GM12872 (cell line): Measurements from ENCODE around the gene TNFRSF14.

Source experiments
- TF ChIP-seq, protein P1 (sequence below): IDR thresholded peaks from 3 replicates; pipeline ENCODE4 v1.5.1; 2011; ENCODE audit warnings: low read depth, mild to moderate bottlenecking, low read length, moderate library complexity; ENCODE audit not compliant: insufficient read depth

Gene TNFRSF14

DNA sequence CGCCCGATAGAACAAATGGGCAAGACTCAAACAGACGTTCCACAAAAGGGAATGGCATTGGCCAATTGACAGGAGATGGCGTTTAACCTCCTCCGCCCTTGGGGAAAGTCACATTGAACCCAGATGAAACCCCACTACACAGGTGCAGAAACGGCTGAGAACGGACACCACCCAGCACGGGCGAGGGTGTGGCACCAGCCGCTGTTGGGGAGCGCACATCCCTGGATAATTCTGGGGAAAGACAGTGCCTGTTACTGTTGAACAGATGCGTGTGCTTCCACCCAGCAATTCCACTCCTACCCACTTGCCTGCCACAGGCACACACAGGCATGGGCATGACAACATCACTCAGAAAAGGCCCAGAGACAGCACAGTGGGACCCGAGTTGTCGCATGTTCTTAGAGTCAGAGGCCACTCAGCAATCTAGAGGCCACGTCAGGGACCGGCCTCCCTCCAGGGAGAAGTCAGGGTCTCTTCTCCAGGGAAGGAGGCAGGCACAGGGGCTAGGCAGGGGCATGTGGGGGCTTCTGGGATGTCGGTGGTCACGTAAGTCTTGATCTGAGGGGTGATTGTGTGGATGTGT, 45.6 kb downstream of the TNFRSF14 start:
- TF ChIP-seq, protein P1, sequence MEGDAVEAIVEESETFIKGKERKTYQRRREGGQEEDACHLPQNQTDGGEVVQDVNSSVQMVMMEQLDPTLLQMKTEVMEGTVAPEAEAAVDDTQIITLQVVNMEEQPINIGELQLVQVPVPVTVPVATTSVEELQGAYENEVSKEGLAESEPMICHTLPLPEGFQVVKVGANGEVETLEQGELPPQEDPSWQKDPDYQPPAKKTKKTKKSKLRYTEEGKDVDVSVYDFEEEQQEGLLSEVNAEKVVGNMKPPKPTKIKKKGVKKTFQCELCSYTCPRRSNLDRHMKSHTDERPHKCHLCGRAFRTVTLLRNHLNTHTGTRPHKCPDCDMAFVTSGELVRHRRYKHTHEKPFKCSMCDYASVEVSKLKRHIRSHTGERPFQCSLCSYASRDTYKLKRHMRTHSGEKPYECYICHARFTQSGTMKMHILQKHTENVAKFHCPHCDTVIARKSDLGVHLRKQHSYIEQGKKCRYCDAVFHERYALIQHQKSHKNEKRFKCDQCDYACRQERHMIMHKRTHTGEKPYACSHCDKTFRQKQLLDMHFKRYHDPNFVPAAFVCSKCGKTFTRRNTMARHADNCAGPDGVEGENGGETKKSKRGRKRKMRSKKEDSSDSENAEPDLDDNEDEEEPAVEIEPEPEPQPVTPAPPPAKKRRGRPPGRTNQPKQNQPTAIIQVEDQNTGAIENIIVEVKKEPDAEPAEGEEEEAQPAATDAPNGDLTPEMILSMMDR, result no peak

DNA sequence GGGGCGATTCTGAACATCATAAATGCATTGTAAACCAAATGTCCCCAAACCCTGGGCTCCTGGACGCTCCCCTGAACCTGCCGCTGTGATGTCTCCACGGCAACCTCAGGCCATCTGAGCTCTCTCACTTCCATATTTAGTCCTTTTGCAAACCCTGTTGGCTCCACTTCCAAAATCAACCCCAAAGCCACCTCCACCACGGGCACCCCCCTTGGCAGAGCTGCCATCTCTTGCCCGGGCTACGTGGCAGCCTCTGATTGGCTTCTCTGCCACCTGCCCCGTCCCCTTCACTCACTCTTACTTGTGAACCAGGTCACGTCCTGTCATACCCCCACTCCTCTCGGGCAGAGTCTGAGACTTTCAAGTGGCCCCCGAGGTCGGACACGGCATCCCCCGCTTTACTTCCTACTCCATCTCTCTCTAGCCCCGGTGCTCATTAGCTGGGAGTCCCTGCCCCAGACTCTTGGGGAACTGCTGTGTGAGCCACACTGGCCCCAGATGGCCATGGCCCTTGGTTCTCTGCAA, 46.2 kb downstream of the TNFRSF14 start:
- TF ChIP-seq, protein P1, result no peak

DNA sequence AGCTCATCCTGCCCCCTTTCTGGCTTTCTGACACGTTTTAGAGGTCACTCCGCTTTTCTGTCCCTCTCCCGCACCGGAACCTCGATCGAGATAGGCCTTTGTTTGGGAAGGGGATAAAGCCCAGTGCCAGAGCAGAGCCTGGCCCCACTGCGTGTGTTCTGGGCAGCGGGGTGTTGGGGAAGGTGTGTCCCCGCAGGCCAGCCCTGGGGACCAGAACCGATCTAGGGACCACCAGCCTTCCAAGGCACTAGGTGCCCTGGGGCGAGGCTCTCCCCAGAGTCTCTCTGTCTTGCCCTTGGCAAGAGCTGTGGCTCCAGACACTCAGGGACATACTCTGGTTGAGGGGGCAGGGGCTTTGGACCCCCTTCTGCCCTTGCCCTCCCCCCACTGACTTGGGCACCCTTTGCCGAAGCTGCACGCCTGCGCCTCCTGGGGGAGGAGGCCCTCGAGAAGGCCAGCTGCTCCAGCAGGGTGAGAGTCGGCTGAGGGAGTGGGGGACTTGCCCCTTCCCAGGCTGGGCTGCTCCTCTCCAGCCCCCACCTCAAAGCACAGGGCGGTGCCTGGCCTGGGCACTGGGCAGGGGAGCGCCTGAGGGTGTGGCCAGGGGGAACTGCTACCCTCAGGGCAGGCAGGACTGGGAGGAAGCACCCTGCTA, 46.8 kb downstream of the TNFRSF14 start:
- TF ChIP-seq, protein P1, result no peak

DNA sequence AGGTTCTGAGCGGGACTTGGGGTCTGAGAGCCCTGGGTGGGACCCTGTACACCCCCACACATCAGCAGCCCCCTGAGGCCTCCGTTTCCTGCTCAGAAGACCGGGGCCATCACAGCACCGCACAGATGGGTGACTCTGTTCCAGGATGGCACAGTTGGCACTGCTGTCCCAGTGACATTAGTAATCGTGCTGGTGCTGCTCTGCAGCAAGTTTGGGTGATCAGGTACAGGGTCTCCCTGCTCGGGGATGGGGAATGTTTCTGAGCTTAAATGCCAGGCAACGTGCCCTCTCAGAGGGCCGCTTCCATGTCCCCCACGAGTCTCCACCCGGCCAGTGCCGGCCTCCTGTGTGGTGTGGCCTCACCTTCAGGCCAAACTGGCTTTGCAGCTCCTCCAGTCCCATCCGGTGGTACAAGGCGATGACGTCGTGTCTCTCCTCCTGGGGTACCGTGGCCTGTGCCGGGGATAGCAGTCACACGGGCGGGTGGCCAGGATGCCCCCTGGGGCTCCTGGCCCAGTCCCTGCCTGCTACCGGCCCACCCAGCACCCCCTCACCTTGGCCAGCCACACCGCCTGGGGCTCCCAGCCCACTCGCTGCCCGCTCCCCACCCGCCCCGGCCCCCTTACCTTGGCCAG, 47.5 kb downstream of the TNFRSF14 start:
- TF ChIP-seq, protein P1, result no peak

DNA sequence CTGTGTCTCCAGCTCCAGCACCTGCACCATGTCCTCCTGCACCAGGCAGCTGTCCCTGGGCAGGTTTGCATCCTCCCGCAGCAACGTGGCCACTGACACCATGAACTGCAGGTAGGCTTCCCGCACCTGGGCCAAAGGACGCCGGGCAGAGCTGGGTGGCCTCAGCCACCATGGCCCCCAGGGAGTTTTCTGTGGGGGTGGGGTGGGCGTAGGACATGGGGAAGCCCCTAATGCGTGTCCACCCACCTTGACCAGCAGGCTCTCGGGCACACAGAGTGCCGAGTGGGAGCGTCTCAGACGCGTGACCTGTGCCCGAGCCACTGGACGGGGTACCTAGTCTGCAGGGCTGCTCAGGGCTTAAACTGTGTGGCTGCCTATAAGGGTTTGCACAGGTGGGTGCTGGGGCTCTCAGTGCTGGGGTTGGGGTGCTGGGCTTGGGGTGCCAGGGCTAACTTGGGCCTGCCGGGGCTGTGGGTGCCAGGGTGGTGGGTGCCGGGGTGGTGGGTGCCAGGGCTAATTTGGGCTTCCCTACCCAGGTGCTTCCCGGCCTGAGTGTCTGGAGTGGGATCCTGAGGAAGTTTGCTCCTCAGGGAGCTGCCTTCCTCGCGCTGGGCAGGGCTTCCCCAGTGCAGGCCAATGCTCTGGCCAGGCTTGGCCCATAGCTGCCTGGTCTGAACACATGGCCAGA, 48.1 kb downstream of the TNFRSF14 start:
- TF ChIP-seq, protein P1, result no peak

DNA sequence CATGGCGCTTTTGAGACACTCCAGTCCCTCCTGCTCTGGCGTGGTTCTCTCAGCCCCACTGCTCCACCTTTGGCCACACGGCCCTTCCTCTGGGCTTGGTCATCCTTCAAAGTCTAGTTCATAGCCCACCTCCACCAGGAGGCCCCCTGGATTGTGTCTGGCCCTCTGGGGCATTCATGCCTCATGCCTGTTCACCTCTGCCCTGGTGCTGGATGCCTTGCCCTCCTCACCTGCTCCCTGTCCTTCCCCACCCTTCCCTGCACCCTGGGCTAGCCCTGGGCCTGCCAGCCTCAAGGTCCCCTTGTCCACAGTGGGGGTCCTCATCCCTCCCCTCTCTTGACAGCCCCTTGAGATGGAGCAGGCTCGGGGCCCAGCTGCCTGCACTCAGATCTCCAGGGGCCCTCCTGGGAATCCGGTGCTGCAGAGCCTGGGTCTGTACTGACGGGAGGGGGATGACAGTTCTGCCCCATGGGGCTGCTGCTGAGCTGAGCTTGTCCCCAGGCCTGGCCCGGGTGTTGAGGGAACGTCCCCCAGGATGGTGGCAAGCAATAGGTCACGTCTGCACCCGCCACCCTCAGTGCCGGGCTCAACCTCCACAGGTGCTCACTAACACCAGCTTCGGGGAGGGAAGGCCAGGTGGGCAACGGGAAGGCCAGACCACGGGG, 48.8 kb downstream of the TNFRSF14 start:
- TF ChIP-seq, protein P1, result no peak
